Right atrium auricular region (tissue), 2 donors: ENCODE measurements around the gene MTMR3. TPM values are rescaled to one million over a fixed set of nuclear protein-coding genes. Genes with fewer than 3 reads are reported as not detected.
"Not testable (repeated sequence)": the region's sequence is repeated elsewhere in the genome, so short reads cannot be mapped to it uniquely, and the experiment has no call there.

Source experiments
- DNase-seq: peaks from one replicate; pipeline ENCODE4 v3.0.0-alpha.2; 2019; ENCODE audit warnings: low spot score
- H3K27ac ChIP-seq, 2 donors: fragments of 200-600 bp; sonication (generic); 1 replicate in 1 of 2; 2 replicates in 1 of 2; pipeline ENCODE4 v1.5.1; 2016 to 2019
- H3K27me3 ChIP-seq, 2 donors: fragments of 200-600 bp; sonication (generic); one replicate each; pipeline versions ENCODE4 v1.5.1 to v1.6.0; 2017 to 2019
- H3K36me3 ChIP-seq: fragments of 200-600 bp; sonication (generic); one replicate; pipeline ENCODE4 v1.5.1; 2016
- H3K4me1 ChIP-seq, 2 donors: fragments of 200-600 bp; sonication (generic); one replicate each; pipeline versions ENCODE4 v1.5.1 to v1.6.0; 2017 to 2019
- H3K4me3 ChIP-seq, 2 donors: fragments of 200-600 bp; sonication (generic); 1 replicate in 1 of 2; 2 replicates in 1 of 2; pipeline ENCODE4 v1.5.1; 2017 to 2019; ENCODE audit warnings: mild to moderate bottlenecking in 1 of 2, moderate library complexity in 1 of 2
- H3K9me3 ChIP-seq, 2 donors: fragments of 200-600 bp; sonication (generic); one replicate each; pipeline ENCODE4 v1.5.1; 2019
- CTCF ChIP-seq, 2 donors: fragments of 200-600 bp; sonication (generic); IDR thresholded peaks; one replicate each; pipeline ENCODE4 v1.5.1; 2019; ENCODE audit warnings: antibody characterized with exemption in 2 of 2
- total RNA-seq, 2 donors: library from RNA; depleted of rRNA; stranded (reverse); fragments of >200 nt; gene quantifications; one replicate each; pipeline ENCODE4 v1.1.0, GENCODE V29; 2016

The MTMR3 gene
- total RNA-seq, 2 donors from 2014 or later, result 27.2 to 38.1 TPM

GRCh38 chr22:30057375-30057774 is 174.4 kb downstream of the MTMR3 start:
- Histone ChIP-seq H3K27ac (no peak overlapping the region), H3K4me1 (no peaks in the 10 kb centered on the region), H3K36me3 (no peaks in the 10 kb centered on the region), H3K9me3 (peaks cover 0 to 16% of the 10 kb centered on the region in 2 donors), H3K27me3 (no peaks in the 10 kb centered on the region), H3K4me3 (no peak overlapping the region)
- TF ChIP-seq CTCF (IDR thresholded peaks at IDR 0.05), result no peak
- DNase-seq, result no peak

DNA sequence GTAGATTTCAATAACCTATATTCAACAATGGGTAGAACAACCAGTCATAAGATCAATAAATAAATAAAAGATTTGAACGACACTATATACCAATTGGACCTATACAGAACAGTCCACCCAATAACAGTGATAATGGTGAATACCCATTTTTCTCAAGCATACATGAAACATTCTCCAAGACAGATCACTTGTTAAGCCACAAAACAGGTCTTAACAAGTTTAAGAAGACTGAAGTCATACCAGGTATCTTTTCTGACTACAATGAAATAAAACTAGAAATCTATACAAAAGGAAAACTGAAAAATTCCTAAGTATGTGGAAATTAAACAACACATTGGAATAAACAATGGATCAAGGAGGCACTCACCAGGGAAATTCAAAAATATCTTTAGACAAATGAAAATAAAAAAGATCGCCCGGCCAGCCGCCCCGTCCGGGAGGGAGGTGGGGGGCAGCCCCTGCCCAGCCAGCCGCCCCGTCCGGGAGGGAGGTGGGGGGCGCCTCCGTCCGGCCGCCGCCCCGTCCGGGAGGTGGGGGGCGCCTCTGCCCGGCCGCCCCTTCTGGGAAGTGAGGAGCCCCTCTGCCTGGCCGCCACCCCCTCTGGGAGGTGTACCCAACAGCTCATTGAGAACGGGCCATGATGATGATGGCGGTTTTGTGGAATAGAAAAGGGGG is 176.5 kb downstream of the MTMR3 start:
- H3K4me1 ChIP-seq, DNase-seq, H3K27me3 ChIP-seq: not testable (repeated sequence)

DNA sequence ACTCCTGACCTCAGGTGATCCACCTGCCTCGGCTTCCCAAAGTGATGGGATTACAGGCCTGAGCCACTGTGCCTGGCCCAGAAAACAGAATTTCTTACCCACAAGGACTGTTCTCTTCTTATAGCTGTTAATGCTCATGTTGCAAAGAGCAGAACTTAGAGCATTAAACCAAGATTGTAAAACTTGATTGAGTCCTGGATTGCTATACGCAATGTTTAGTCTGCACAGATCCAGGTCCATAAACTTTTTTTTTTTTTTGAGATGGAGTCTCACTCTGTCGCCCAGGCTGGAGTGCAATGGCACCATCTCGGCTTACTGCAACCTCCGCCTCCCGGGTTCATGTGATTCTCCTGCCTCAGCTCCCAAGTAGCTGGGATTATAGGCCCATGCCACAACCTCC is 178.1 kb downstream of the MTMR3 start:
- not testable (repeated sequence) for H3K4me3 ChIP-seq, DNase-seq

More for the DNA sequence above, 176.5 kb downstream of the MTMR3 start:
- peaks cover 2 to 34% of the 10 kb centered on the region in 2 donors for H3K9me3 ChIP-seq
- H3K27ac ChIP-seq, H3K4me3 ChIP-seq, H3K36me3 ChIP-seq: not testable (repeated sequence)

GRCh38 chr22:30062259-30062658 is 179.3 kb downstream of the MTMR3 start:
- H3K4me3 ChIP-seq, result no peak overlapping the region
- H3K4me1 ChIP-seq, result no peaks in the 10 kb centered on the region
- TF ChIP-seq CTCF (IDR thresholded peaks at IDR 0.05), result no peak
- no peaks in the 10 kb centered on the region for H3K36me3 ChIP-seq
- peaks cover 8 to 44% of the 10 kb centered on the region in 2 donors for H3K9me3 ChIP-seq
- no peak for DNase-seq
- no peaks in the 10 kb centered on the region for H3K27me3 ChIP-seq
- H3K27ac ChIP-seq, result no peak overlapping the region

More for the DNA sequence above, 178.1 kb downstream of the MTMR3 start:
- H3K9me3 ChIP-seq, result peaks cover 8 to 50% of the 10 kb centered on the region in 2 donors
- not testable (repeated sequence) for H3K36me3 ChIP-seq, H3K4me1 ChIP-seq, H3K27ac ChIP-seq, H3K27me3 ChIP-seq

GRCh38 chr22:30062950-30063349 is 180.0 kb downstream of the MTMR3 start:
- H3K36me3 ChIP-seq, result no peaks in the 10 kb centered on the region
- no peak for DNase-seq
- H3K4me1 ChIP-seq, result no peaks in the 10 kb centered on the region
- H3K27ac ChIP-seq, result no peak overlapping the region
- TF ChIP-seq CTCF (IDR thresholded peaks at IDR 0.05), result no peak
- H3K27me3 ChIP-seq, result no peaks in the 10 kb centered on the region
- no peak overlapping the region for H3K4me3 ChIP-seq
- peaks cover 8 to 37% of the 10 kb centered on the region in 2 donors for H3K9me3 ChIP-seq

DNA sequence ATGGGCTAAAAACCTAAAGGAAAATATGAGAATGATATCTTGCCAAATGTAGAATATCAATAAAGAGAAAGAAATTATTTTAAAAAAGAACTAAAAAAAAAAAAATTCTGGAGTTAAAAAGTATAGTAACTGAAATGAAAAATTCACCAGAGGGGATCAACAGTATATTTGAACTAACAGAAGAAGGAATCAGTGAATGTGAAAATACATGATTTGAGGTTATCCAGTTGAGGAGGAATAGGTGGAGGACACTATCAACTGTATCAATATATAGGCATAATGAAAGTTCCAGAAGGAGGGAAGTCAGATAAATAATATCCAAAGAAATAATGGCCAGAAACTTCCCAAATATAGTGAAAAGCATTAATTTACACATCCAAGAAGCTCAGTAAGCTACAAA is 181.2 kb downstream of the MTMR3 start:
- Histone ChIP-seq H3K36me3 (no peaks in the 10 kb centered on the region), H3K27me3 (no peaks in the 10 kb centered on the region), H3K4me3 (no peak overlapping the region), H3K27ac (no peak overlapping the region), H3K4me1 (no peaks in the 10 kb centered on the region), H3K9me3 (peaks cover 8 to 34% of the 10 kb centered on the region in 2 donors)
- DNase-seq, result no peak
- no peak for TF ChIP-seq CTCF (IDR thresholded peaks at IDR 0.05)

- no peaks in the 10 kb centered on the region for H3K27me3 ChIP-seq
- H3K9me3 ChIP-seq, result peaks cover 0 to 7% of the 10 kb centered on the region in 2 donors
- no peak overlapping the region for H3K4me3 ChIP-seq
- no peak for TF ChIP-seq CTCF (IDR thresholded peaks at IDR 0.05)
- no peaks in the 10 kb centered on the region for H3K4me1 ChIP-seq
- no peak overlapping the region for H3K27ac ChIP-seq
- DNase-seq, result no peak
- H3K36me3 ChIP-seq, result no peaks in the 10 kb centered on the region
These were observed 190.8 kb downstream of the MTMR3 start for GRCh38 chr22:30073743-30074142.
